ENCODE results near the gene MRPL39.

The MRPL39 gene

GRCh38 chr21:25568246-25568645 is 39.0 kb downstream of the MRPL39 start:
- DNase-seq = peak; percentile 73 to 85 (median 82)

GRCh38 chr21:25567472-25567871 is 39.8 kb downstream of the MRPL39 start:
- no peak for DNase-seq

GRCh38 chr21:25566645-25567044 is 40.6 kb downstream of the MRPL39 start:
- DNase-seq = no peak

- DNase-seq = no peak
Measured at GRCh38 chr21:25565272-25566211, 41.7 kb downstream of the MRPL39 start.

- DNase-seq = no peak
Measured at GRCh38 chr21:25564349-25564948, 42.8 kb downstream of the MRPL39 start.

GRCh38 chr21:25563361-25564116 is 43.7 kb downstream of the MRPL39 start:
- peak; percentile 46 to 73 (median 66) for DNase-seq

GRCh38 chr21:25562660-25563059 is 44.6 kb downstream of the MRPL39 start:
- DNase-seq = peak in 1 of 4 experiments; percentile 8

- peak; percentile 86 to 91 (median 90) for DNase-seq
Measured at GRCh38 chr21:25561668-25562641, 45.3 kb downstream of the MRPL39 start.

- peak; percentile 63 to 78 (median 72) for DNase-seq
Measured at GRCh38 chr21:25560891-25561290, 46.4 kb downstream of the MRPL39 start.

GRCh38 chr21:25560271-25560685 is 47.0 kb downstream of the MRPL39 start:
- DNase-seq = peak; percentile 62 to 93 (median 80)

- peak; percentile 18 to 59 (median 39) for DNase-seq
Measured at GRCh38 chr21:25559746-25560145, 47.5 kb downstream of the MRPL39 start.

- no peak for DNase-seq
Measured at GRCh38 chr21:25558123-25558522, 49.2 kb downstream of the MRPL39 start.

- no peak for DNase-seq
Measured at GRCh38 chr21:25557180-25557579, 50.1 kb downstream of the MRPL39 start.

GRCh38 chr21:25556091-25556490 is 51.2 kb downstream of the MRPL39 start:
- no peak for DNase-seq

GRCh38 chr21:25555492-25555891 is 51.8 kb downstream of the MRPL39 start:
- DNase-seq = no peak

- no peak for DNase-seq
Measured at GRCh38 chr21:25552856-25553255, 54.4 kb downstream of the MRPL39 start.

GRCh38 chr21:25551569-25551968 is 55.7 kb downstream of the MRPL39 start:
- DNase-seq = peak in 2 of 4 experiments; percentile 16 to 30

- no peak for DNase-seq
Measured at GRCh38 chr21:25550352-25551120, 56.7 kb downstream of the MRPL39 start.

- DNase-seq = no peak
Measured at GRCh38 chr21:25541042-25541441, 66.2 kb downstream of the MRPL39 start.

- DNase-seq = no peak
Measured at GRCh38 chr21:25539606-25540005, 67.7 kb downstream of the MRPL39 start.

- no peak for DNase-seq
Measured at GRCh38 chr21:25537174-25537573, 70.1 kb downstream of the MRPL39 start.
